Right atrium auricular region (tissue), 2 donors: ENCODE results near the gene ABCA4. TPM values are rescaled to one million over a fixed set of nuclear protein-coding genes. Genes with fewer than 3 reads are reported as not detected.

Experiments used
- DNase-seq: peaks from one replicate; pipeline ENCODE4 v3.0.0-alpha.2; 2019; ENCODE audit warnings: low spot score
- H3K27ac ChIP-seq, 2 donors: fragments of 200-600 bp; sonication (generic); 1 replicate in 1 of 2; 2 replicates in 1 of 2; pipeline ENCODE4 v1.5.1; 2016 to 2019
- H3K27me3 ChIP-seq, 2 donors: fragments of 200-600 bp; sonication (generic); one replicate each; pipeline versions ENCODE4 v1.5.1 to v1.6.0; 2017 to 2019
- H3K36me3 ChIP-seq: fragments of 200-600 bp; sonication (generic); one replicate; pipeline ENCODE4 v1.5.1; 2016
- H3K4me1 ChIP-seq, 2 donors: fragments of 200-600 bp; sonication (generic); one replicate each; pipeline versions ENCODE4 v1.5.1 to v1.6.0; 2017 to 2019
- H3K4me3 ChIP-seq, 2 donors: fragments of 200-600 bp; sonication (generic); 1 replicate in 1 of 2; 2 replicates in 1 of 2; pipeline ENCODE4 v1.5.1; 2017 to 2019; ENCODE audit warnings: mild to moderate bottlenecking in 1 of 2, moderate library complexity in 1 of 2
- H3K9me3 ChIP-seq, 2 donors: fragments of 200-600 bp; sonication (generic); one replicate each; pipeline ENCODE4 v1.5.1; 2019
- total RNA-seq, 2 donors: library from RNA; depleted of rRNA; stranded (reverse); fragments of >200 nt; gene quantifications; one replicate each; pipeline ENCODE4 v1.1.0, GENCODE V29; 2016
- TF ChIP-seq, protein P1 (sequence below), 2 donors: fragments of 200-600 bp; sonication (generic); IDR thresholded peaks; one replicate each; pipeline ENCODE4 v1.5.1; 2019; ENCODE audit warnings: antibody characterized with exemption in 2 of 2

ABCA4 gene
- total RNA-seq, 2 donors from 2014 or later, result 0.51 TPM; not detected in 1

DNA sequence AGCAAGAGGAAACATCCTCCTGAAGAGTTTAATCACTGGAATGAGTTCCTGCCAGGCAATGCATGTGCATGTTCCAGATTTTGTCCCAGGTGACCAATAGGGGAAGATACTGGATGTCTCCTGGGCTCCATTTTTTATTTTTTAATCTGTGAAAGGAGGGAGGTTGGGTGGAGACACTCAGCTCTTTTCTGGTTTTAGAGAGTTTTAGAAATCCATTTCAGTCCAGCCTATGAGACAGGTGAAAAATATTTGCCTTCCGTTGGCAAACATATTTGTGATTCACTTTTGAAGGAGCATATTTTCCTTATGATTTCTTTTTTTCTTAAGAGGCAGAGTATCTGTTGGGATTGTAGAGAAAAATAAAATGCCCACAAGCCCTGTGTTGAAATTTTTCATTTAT, 70.7 kb downstream of the ABCA4 start:
- peaks cover 0 to 43% of the 10 kb centered on the region in 2 donors for H3K4me1 ChIP-seq
- TF ChIP-seq, protein P1, sequence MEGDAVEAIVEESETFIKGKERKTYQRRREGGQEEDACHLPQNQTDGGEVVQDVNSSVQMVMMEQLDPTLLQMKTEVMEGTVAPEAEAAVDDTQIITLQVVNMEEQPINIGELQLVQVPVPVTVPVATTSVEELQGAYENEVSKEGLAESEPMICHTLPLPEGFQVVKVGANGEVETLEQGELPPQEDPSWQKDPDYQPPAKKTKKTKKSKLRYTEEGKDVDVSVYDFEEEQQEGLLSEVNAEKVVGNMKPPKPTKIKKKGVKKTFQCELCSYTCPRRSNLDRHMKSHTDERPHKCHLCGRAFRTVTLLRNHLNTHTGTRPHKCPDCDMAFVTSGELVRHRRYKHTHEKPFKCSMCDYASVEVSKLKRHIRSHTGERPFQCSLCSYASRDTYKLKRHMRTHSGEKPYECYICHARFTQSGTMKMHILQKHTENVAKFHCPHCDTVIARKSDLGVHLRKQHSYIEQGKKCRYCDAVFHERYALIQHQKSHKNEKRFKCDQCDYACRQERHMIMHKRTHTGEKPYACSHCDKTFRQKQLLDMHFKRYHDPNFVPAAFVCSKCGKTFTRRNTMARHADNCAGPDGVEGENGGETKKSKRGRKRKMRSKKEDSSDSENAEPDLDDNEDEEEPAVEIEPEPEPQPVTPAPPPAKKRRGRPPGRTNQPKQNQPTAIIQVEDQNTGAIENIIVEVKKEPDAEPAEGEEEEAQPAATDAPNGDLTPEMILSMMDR (IDR thresholded peaks at IDR 0.05), result no peak
- H3K9me3 ChIP-seq, result no peaks in the 10 kb centered on the region
- H3K4me3 ChIP-seq, result no peak overlapping the region
- no peaks in the 10 kb centered on the region for H3K27me3 ChIP-seq
- peak overlapping the region; percentile 68 to 75 for H3K27ac ChIP-seq
- no peaks in the 10 kb centered on the region for H3K36me3 ChIP-seq
- DNase-seq, result no peak

- Histone ChIP-seq H3K27me3 (no peaks in the 10 kb centered on the region), H3K36me3 (no peaks in the 10 kb centered on the region), H3K9me3 (no peaks in the 10 kb centered on the region), H3K27ac (peak overlapping the region; percentile 68 to 75), H3K4me3 (no peak overlapping the region), H3K4me1 (peaks cover 0 to 47% of the 10 kb centered on the region in 2 donors)
- TF ChIP-seq, protein P1 (IDR thresholded peaks at IDR 0.05), result no peak
- no peak for DNase-seq
Observed at GRCh38 chr1:94049791-94050190, 71.2 kb downstream of the ABCA4 start.

GRCh38 chr1:94048413-94049164, 72.4 kb downstream of the ABCA4 start:
- H3K9me3 ChIP-seq, result no peaks in the 10 kb centered on the region
- TF ChIP-seq, protein P1 (IDR thresholded peaks at IDR 0.05), result no peak
- H3K4me1 ChIP-seq, result peaks cover 0 to 55% of the 10 kb centered on the region in 2 donors
- peak; percentile 67 for DNase-seq
- no peaks in the 10 kb centered on the region for H3K27me3 ChIP-seq
- no peak overlapping the region for H3K4me3 ChIP-seq
- H3K36me3 ChIP-seq, result no peaks in the 10 kb centered on the region
- peak overlapping the region; percentile 75 to 87 for H3K27ac ChIP-seq

GRCh38 chr1:94047949-94048348, 73.0 kb downstream of the ABCA4 start:
- Histone ChIP-seq H3K4me1 (peaks cover 0 to 60% of the 10 kb centered on the region in 2 donors), H3K9me3 (no peaks in the 10 kb centered on the region), H3K27me3 (no peaks in the 10 kb centered on the region), H3K4me3 (no peak overlapping the region), H3K27ac (peak overlapping the region; percentile 75 to 87), H3K36me3 (no peaks in the 10 kb centered on the region)
- TF ChIP-seq, protein P1 (IDR thresholded peaks at IDR 0.05), result no peak
- DNase-seq, result no peak

DNA sequence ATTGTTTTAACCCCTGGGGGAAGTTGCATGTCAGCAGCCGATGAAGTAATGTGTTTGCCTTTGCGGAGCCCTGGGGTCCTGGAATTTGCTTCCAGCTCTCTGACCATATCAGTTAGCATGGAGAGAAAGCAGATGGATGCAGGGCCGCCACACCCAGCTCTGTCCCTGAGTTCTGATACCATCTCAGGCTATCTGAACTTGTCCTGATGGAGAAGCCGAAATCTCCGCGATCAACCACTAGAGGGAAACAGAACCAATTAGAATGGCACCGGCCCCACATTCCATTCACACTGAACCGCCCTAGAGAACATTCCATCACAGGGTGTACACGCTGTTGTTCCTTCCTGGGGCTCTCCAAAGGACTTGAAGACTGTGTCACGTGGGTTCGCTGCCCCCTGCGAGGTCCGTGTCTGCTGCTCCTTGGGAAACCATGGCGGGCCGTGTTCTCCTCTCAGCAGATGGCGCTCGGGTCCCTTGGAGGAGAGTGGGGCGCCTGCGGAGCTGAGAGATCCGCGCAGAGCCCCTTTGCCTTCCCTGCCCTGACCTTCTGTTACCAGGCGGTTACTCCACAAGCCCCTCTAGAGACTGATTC, 75.4 kb downstream of the ABCA4 start:
- H3K27me3 ChIP-seq, result no peaks in the 10 kb centered on the region
- peak overlapping the region in 1 of 2 donors; percentile 12 for H3K4me3 ChIP-seq
- H3K27ac ChIP-seq, result peak overlapping the region; percentile 75 to 87
- DNase-seq, result peak; percentile 99
- H3K4me1 ChIP-seq, result peaks cover 0 to 69% of the 10 kb centered on the region in 2 donors
- no peaks in the 10 kb centered on the region for H3K9me3 ChIP-seq
- TF ChIP-seq, protein P1 (IDR thresholded peaks at IDR 0.05), result peak; percentile 51 to 84
- H3K36me3 ChIP-seq, result no peaks in the 10 kb centered on the region
